ENCODE data around the gene NEK9. TPM values are rescaled to one million over a fixed set of nuclear protein-coding genes. Genes with fewer than 3 reads are reported as not detected.

Gene NEK9
- total RNA-seq, 6 donors from 2014 or later, result 37.5 to 96.4 (median 78.9) TPM

GRCh38 chr14:75141967-75142366 is 15.1 kb upstream of the NEK9 start:
- Histone ChIP-seq H3K4me1 (peaks cover 43 to 72% (median 57%) of the 10 kb centered on the region in 4 donors), H3K4me3 (no peak overlapping the region), H3K27ac (peak overlapping the region in 2 of 4 donors; percentile 26 to 72), H3K36me3 (peaks cover 0 to 6% (median 0%) of the 10 kb centered on the region in 4 donors), H3K27me3 (no peaks in the 10 kb centered on the region), H3K9me3 (no peaks in the 10 kb centered on the region)
- no peak for DNase-seq
- TF ChIP-seq POLR2A (IDR thresholded peaks at IDR 0.05) (no peak), CTCF (IDR thresholded peaks at IDR 0.05) (peak in 3 of 6 experiments; percentile 18 to 40 (median 32)), POLR2AphosphoS5 (IDR thresholded peaks at IDR 0.05) (no peak), EP300 (IDR thresholded peaks at IDR 0.05) (no peak)
- no peak for ATAC-seq (ENCODE audit: low FRiP score in 2 of 2)

GRCh38 chr14:75141062-75141461 is 14.2 kb upstream of the NEK9 start:
- Histone ChIP-seq H3K9me3 (no peaks in the 10 kb centered on the region), H3K4me1 (peaks cover 35 to 65% (median 49%) of the 10 kb centered on the region in 4 donors), H3K4me3 (no peak overlapping the region), H3K27ac (no peak overlapping the region), H3K36me3 (peaks cover 0 to 8% (median 0%) of the 10 kb centered on the region in 4 donors), H3K27me3 (no peaks in the 10 kb centered on the region)
- WGBS, 2 donors, result 34 to 47% methylated on average over 2 of the region's 2 CpGs
- TF ChIP-seq POLR2A (IDR thresholded peaks at IDR 0.05), result no peak
- no peak for TF ChIP-seq EP300 (IDR thresholded peaks at IDR 0.05)
- no peak for TF ChIP-seq CTCF (IDR thresholded peaks at IDR 0.05)
- no peak for DNase-seq
- ATAC-seq (ENCODE audit: low FRiP score in 2 of 2), result no peak

GRCh38 chr14:75140620-75141019 is 13.8 kb upstream of the NEK9 start:
- H3K9me3 ChIP-seq, result no peaks in the 10 kb centered on the region
- TF ChIP-seq EP300 (IDR thresholded peaks at IDR 0.05) (no peak), POLR2A (IDR thresholded peaks at IDR 0.05) (no peak), CTCF (IDR thresholded peaks at IDR 0.05) (no peak), POLR2AphosphoS5 (IDR thresholded peaks at IDR 0.05) (no peak)
- no peaks in the 10 kb centered on the region for H3K27me3 ChIP-seq
- WGBS, 2 donors, result 83 to 84% methylated on average over 2 of the region's 2 CpGs
- H3K4me3 ChIP-seq, result no peak overlapping the region
- peaks cover 0 to 8% (median under 1%) of the 10 kb centered on the region in 4 donors for H3K36me3 ChIP-seq
- H3K4me1 ChIP-seq, result peaks cover 30 to 64% (median 47%) of the 10 kb centered on the region in 4 donors
- no peak for ATAC-seq (ENCODE audit: low FRiP score in 2 of 2)
- peak overlapping the region in 1 of 4 donors; percentile 68 for H3K27ac ChIP-seq
- no peak for DNase-seq

- Histone ChIP-seq H3K27me3 (no peaks in the 10 kb centered on the region), H3K4me3 (no peak overlapping the region), H3K4me1 (peaks cover 24 to 51% (median 35%) of the 10 kb centered on the region in 4 donors), H3K36me3 (peaks cover 7 to 23% (median 10%) of the 10 kb centered on the region in 4 donors), H3K27ac (peak overlapping the region in 2 of 4 donors; percentile 57 to 68), H3K9me3 (no peaks in the 10 kb centered on the region)
- no peak for DNase-seq
- 68 to 82% methylated on average over 2 of the region's 2 CpGs for WGBS, 2 donors
- ATAC-seq (ENCODE audit: low FRiP score in 2 of 2), result no peak
- TF ChIP-seq CTCF (IDR thresholded peaks at IDR 0.05) (no peak), POLR2A (IDR thresholded peaks at IDR 0.05) (no peak), POLR2AphosphoS5 (IDR thresholded peaks at IDR 0.05) (no peak)
Observed at GRCh38 chr14:75139185-75139584, 12.3 kb upstream of the NEK9 start.

- H3K27me3 ChIP-seq, result no peaks in the 10 kb centered on the region
- no peaks in the 10 kb centered on the region for H3K9me3 ChIP-seq
- WGBS, 2 donors, result 26 to 30% methylated on average over 1 of the region's 1 CpG
- TF ChIP-seq POLR2AphosphoS5 (IDR thresholded peaks at IDR 0.05) (no peak), POLR2A (IDR thresholded peaks at IDR 0.05) (peak in 1 of 4 donors; percentile 25)
- ATAC-seq (ENCODE audit: low FRiP score in 2 of 2) (peak in 1 of 2 donors; percentile 65), DNase-seq (no peak)
- H3K4me1 ChIP-seq, result peaks cover 24 to 47% (median 33%) of the 10 kb centered on the region in 4 donors
- peak overlapping the region in 3 of 4 donors; percentile 7 to 68 (median 57) for H3K27ac ChIP-seq
- H3K36me3 ChIP-seq, result peaks cover 8 to 30% (median 13%) of the 10 kb centered on the region in 4 donors
- no peak overlapping the region for H3K4me3 ChIP-seq
Observed at GRCh38 chr14:75138492-75138891, 11.6 kb upstream of the NEK9 start.

Data from upper lobe of left lung (tissue), 6 donors.